ENCODE data around the gene WDR82. TPM values are rescaled to one million over a fixed set of nuclear protein-coding genes. Genes with fewer than 3 reads are reported as not detected.

The WDR82 gene
- total and polyA plus RNA-seq, 2 donors (not counting 1 experiment from before 2014, with no cell fraction given) = 71.2 to 77.7 TPM

DNA sequence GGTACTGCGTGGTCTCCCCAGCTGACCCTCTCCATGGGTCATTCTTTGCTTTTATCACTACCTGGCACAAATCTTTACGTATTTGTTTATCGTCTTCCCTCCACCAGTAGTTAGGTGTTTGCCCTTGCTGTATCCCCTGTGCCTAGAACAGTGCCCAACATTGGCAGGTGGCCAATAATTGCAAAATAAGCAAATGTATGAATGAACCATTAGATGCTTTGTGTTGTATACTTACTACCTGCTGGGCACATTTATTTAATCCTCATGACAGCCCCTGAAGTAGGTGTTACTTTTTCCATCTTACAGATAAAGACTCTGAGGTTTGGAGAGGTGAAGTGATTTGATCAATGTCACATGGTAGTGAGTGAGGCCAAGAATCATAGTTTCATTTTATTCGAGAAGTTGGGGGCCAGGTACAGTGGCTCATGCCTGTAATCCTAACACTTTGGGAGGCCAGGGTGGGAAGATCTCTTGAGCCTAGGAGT, 37.5 kb downstream of the WDR82 start:
- no peak overlapping the region for H3K9ac ChIP-seq (ENCODE audit: insufficient read depth, low read length)
- no peak overlapping the region for H3K4me3 ChIP-seq (replicated peaks in 1 of 4; ENCODE audit: control extremely low read depth in 1 of 4, insufficient read depth in 1 of 4, low read depth in 3 of 4, low read length in 4 of 4)
- H3K9me3 ChIP-seq (ENCODE audit: control insufficient read depth, insufficient read depth, low read depth, low read length) = no peaks in the 10 kb centered on the region
- peaks cover 27% of the 10 kb centered on the region for H3K4me1 ChIP-seq (ENCODE audit: control insufficient read depth, extremely low read depth, insufficient read depth, low read length)
- H3K27me3 ChIP-seq (ENCODE audit: control insufficient read depth, insufficient read depth, low read length) = no peaks in the 10 kb centered on the region
- H3K36me3 ChIP-seq (ENCODE audit: control insufficient read depth, insufficient read depth, low read length) = no peaks in the 10 kb centered on the region
- TF ChIP-seq EZH2 (IDR thresholded peaks at IDR 0.05; ENCODE audit: low read length, missing control alignments) = no peak
- TF ChIP-seq, protein P1, sequence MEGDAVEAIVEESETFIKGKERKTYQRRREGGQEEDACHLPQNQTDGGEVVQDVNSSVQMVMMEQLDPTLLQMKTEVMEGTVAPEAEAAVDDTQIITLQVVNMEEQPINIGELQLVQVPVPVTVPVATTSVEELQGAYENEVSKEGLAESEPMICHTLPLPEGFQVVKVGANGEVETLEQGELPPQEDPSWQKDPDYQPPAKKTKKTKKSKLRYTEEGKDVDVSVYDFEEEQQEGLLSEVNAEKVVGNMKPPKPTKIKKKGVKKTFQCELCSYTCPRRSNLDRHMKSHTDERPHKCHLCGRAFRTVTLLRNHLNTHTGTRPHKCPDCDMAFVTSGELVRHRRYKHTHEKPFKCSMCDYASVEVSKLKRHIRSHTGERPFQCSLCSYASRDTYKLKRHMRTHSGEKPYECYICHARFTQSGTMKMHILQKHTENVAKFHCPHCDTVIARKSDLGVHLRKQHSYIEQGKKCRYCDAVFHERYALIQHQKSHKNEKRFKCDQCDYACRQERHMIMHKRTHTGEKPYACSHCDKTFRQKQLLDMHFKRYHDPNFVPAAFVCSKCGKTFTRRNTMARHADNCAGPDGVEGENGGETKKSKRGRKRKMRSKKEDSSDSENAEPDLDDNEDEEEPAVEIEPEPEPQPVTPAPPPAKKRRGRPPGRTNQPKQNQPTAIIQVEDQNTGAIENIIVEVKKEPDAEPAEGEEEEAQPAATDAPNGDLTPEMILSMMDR (conservative IDR thresholded peaks at IDR 0.05 in 1 of 2, IDR thresholded peaks at IDR 0.05 in 1 of 2; ENCODE audit: low read depth in 1 of 2, low read length in 2 of 2) = no peak
- no peaks in the 10 kb centered on the region for H4K20me1 ChIP-seq (ENCODE audit: control insufficient read depth, extremely low read depth, insufficient read depth, low read length)
- DNase-seq (ENCODE audit: low read depth in 2 of 2) = no peak
- peaks cover 17% of the 10 kb centered on the region for H3K79me2 ChIP-seq (ENCODE audit: control insufficient read depth, insufficient read depth, low read length)
- no peak overlapping the region for H3K4me2 ChIP-seq (ENCODE audit: extremely low read depth, insufficient read depth, low read length)
- H3K27ac ChIP-seq (ENCODE audit: insufficient read depth, low read length) = peak overlapping the region; percentile 83
- H2AFZ ChIP-seq (ENCODE audit: low read length) = no peak overlapping the region

DNA sequence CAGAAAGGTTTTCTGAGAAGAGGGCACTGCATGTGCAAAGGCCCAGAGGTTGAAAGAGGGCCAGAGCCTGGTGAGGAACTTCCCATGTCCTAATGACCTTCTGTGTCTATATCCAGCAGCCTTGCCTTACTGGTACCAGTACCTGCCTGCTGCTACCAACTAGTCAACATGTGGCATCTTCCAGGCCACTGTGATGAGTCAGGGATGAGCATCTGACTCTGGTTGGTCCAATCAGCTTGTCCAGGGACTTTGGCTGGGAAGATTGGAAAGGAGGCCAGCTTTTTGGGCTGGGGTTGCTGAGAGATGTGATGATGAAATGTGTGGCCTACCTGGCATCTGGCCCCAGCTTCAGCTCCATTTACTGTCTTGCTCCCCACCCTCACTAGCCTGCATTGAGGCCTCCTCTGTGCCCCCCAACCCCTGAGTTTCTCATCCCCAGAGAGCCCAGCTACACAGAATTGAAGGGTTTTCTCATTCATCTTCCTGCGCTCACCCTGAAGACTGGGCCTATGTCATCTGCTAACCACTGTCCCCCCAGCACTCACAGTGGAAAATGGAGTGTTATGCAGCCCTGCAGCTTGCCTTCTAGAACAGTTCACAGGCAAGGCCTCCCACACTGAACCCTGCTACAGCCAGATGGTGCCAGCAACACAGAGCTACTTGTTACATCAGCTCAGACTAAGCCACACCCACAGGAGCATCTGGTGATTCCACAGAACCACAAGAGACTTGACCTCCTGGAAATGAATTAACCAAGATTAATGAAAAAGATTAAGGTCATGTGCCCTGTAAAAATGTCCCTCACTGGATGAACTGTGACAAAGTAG, 38.2 kb downstream of the WDR82 start:
- peaks cover 23% of the 10 kb centered on the region for H3K79me2 ChIP-seq (ENCODE audit: control insufficient read depth, insufficient read depth, low read length)
- peak overlapping the region in 2 of 4 experiments; percentile 78 to 90 for H3K4me3 ChIP-seq (replicated peaks in 1 of 4; ENCODE audit: control extremely low read depth in 1 of 4, insufficient read depth in 1 of 4, low read depth in 3 of 4, low read length in 4 of 4)
- H2AFZ ChIP-seq (ENCODE audit: low read length) = no peak overlapping the region
- H3K4me2 ChIP-seq (ENCODE audit: extremely low read depth, insufficient read depth, low read length) = peak overlapping the region; percentile 51
- peak overlapping the region; percentile 83 for H3K27ac ChIP-seq (ENCODE audit: insufficient read depth, low read length)
- no peaks in the 10 kb centered on the region for H3K9me3 ChIP-seq (ENCODE audit: control insufficient read depth, insufficient read depth, low read depth, low read length)
- no peaks in the 10 kb centered on the region for H3K27me3 ChIP-seq (ENCODE audit: control insufficient read depth, insufficient read depth, low read length)
- no peaks in the 10 kb centered on the region for H3K36me3 ChIP-seq (ENCODE audit: control insufficient read depth, insufficient read depth, low read length)
- peak; percentile 94 to 98 for DNase-seq (ENCODE audit: low read depth in 2 of 2)
- H4K20me1 ChIP-seq (ENCODE audit: control insufficient read depth, extremely low read depth, insufficient read depth, low read length) = no peaks in the 10 kb centered on the region
- H3K9ac ChIP-seq (ENCODE audit: insufficient read depth, low read length) = peak overlapping the region; percentile 41
- H3K4me1 ChIP-seq (ENCODE audit: control insufficient read depth, extremely low read depth, insufficient read depth, low read length) = peaks cover 27% of the 10 kb centered on the region
- TF ChIP-seq, protein P1 (conservative IDR thresholded peaks at IDR 0.05 in 1 of 2, IDR thresholded peaks at IDR 0.05 in 1 of 2; ENCODE audit: low read depth in 1 of 2, low read length in 2 of 2) = peak in 1 of 2 donors; percentile 15
- TF ChIP-seq EZH2 (IDR thresholded peaks at IDR 0.05; ENCODE audit: low read length, missing control alignments) = no peak

DNA sequence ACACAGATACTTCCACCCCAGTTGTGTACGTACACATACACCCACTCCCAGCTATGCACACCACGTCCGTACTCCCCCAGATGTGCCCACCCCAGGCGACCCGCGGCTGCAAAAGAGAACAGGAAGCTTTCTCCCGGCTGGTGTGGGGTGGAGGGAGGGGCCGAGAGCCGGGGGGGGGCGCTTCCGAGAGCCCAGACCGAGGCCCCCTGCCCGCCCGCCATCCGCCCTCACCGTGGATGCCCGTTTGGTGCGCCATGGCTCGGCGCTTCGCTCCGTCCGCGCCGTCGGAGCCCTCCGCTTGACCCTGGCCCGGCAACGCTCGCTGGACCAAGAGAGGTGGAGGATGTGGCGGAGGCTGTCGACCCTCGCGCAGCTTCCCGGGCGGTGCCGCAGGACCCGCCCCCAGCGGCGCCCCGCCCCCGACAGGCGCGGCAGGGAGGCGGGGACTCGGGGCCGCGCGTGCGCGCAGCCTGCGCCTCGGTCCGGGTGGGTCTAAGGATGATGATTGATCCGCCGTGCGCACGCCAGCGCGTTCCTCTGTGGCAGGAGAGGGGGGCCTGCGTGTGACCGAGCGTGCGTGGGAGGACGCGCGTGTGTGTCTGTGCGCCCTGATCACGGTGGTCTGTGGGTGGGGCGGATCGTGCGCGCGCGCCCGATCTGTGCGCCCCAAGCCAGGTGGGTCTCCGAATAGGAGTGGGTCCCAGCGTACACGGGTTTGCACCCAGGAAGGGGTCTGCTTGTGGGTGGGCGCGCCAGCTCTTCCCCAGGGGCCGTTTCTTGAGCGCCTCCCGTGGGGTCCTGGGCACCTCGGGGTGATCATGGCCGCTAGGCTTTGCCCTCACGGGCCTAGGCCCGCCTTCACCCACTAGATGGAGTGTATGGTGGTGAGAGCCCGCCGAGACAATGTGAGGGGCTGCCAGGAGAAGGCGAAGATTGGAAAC, 39.4 kb downstream of the WDR82 start, which contains the start of gene TWF2:
TWF2 (minus strand) TSS at position 398 of the 941 bp plus-strand sequence; CDS start at position 256, 142 bp downstream.
- H3K4me1 ChIP-seq (ENCODE audit: control insufficient read depth, extremely low read depth, insufficient read depth, low read length) = peaks cover 27% of the 10 kb centered on the region
- TF ChIP-seq, protein P1 (conservative IDR thresholded peaks at IDR 0.05 in 1 of 2, IDR thresholded peaks at IDR 0.05 in 1 of 2; ENCODE audit: low read depth in 1 of 2, low read length in 2 of 2) = peak; percentile 34 to 40
- no peak for TF ChIP-seq EZH2 (IDR thresholded peaks at IDR 0.05; ENCODE audit: low read length, missing control alignments)
- no peaks in the 10 kb centered on the region for H3K9me3 ChIP-seq (ENCODE audit: control insufficient read depth, insufficient read depth, low read depth, low read length)
- peak within 1 kb of the TSS; percentile 84 for H3K4me2 ChIP-seq (ENCODE audit: extremely low read depth, insufficient read depth, low read length)
- H3K36me3 ChIP-seq (ENCODE audit: control insufficient read depth, insufficient read depth, low read length) = peaks cover 2% of the 10 kb centered on the region
- no peaks in the 10 kb centered on the region for H3K27me3 ChIP-seq (ENCODE audit: control insufficient read depth, insufficient read depth, low read length)
- H3K9ac ChIP-seq (ENCODE audit: insufficient read depth, low read length) = peak within 1 kb of the TSS; percentile 83
- H2AFZ ChIP-seq (ENCODE audit: low read length) = peak within 1 kb of the TSS; percentile 80
- peak within 1 kb of the TSS; percentile 81 to 98 (median 86) for H3K4me3 ChIP-seq (replicated peaks in 1 of 4; ENCODE audit: control extremely low read depth in 1 of 4, insufficient read depth in 1 of 4, low read depth in 3 of 4, low read length in 4 of 4)
- H4K20me1 ChIP-seq (ENCODE audit: control insufficient read depth, extremely low read depth, insufficient read depth, low read length) = no peaks in the 10 kb centered on the region
- H3K79me2 ChIP-seq (ENCODE audit: control insufficient read depth, insufficient read depth, low read length) = peaks cover 23% of the 10 kb centered on the region
- peak within 1 kb of the TSS; percentile 83 for H3K27ac ChIP-seq (ENCODE audit: insufficient read depth, low read length)
- peak; percentile 73 to 74 for DNase-seq (ENCODE audit: low read depth in 2 of 2)

All from fibroblast of lung (primary cell).